SU-DHL-6 (cell line): Measurements from ENCODE around the gene KIF2A.

Experiments used
- H2AFZ ChIP-seq: fragments of 200-600 bp; sonication (generic); 2 replicates; pipeline ENCODE4 v1.6.1; 2014; ENCODE audit warnings: low read depth, mild to moderate bottlenecking, moderate library complexity, mixed read lengths, antibody characterized with exemption, low read length; ENCODE audit not compliant: severe bottlenecking
- H3F3A ChIP-seq: fragments of 200-600 bp; shearing (Covaris generic); 2 replicates; pipeline ENCODE4 v1.6.0; 2016; ENCODE audit warnings: antibody characterized with exemption, mild to moderate bottlenecking; ENCODE audit not compliant: insufficient read depth
- H3K27ac ChIP-seq: fragments of 200-600 bp; sonication (generic); 2 replicates; pipeline ENCODE4 v1.5.1; 2016; ENCODE audit warnings: low read depth, mild to moderate bottlenecking, low read length, moderate library complexity, mixed read lengths
- H3K27me3 ChIP-seq: fragments of 200-600 bp; sonication (generic), shearing (Covaris generic); 2 replicates; pipeline ENCODE4 v1.6.0; 2014; ENCODE audit warnings: mild to moderate bottlenecking, low read length
- H3K36me3 ChIP-seq: fragments of 200-600 bp; sonication (generic); 2 replicates; pipeline ENCODE4 v1.6.1; 2014; ENCODE audit warnings: mild to moderate bottlenecking, low read length, mixed read lengths
- H3K4me2 ChIP-seq: fragments of 300-600, 200-600 bp; shearing (Covaris generic), sonication (generic); 2 replicates; pipeline ENCODE4 v1.6.0; 2014; ENCODE audit warnings: low read length, low read depth, mild to moderate bottlenecking; ENCODE audit not compliant: poor library complexity, severe bottlenecking
- H3K4me3 ChIP-seq: fragments of 200-600 bp; sonication (generic); 2 replicates; pipeline ENCODE4 v1.5.1; 2014; ENCODE audit warnings: antibody characterized with exemption, low read length, mild to moderate bottlenecking, mixed read lengths; ENCODE audit not compliant: insufficient read depth, poor library complexity, severe bottlenecking
- H3K79me2 ChIP-seq: fragments of 200-600 bp; sonication (generic); 2 replicates; pipeline ENCODE4 v1.6.1; 2014; ENCODE audit warnings: mild to moderate bottlenecking, low read length, moderate library complexity; ENCODE audit not compliant: insufficient read depth
- H3K9ac ChIP-seq: fragments of 200-600 bp; sonication (generic); 2 replicates; pipeline ENCODE4 v1.7.0; 2014; ENCODE audit warnings: mild to moderate bottlenecking, low read length
- H3K9me2 ChIP-seq: fragments of 200-600 bp; sonication (generic); replicated peaks from 2 replicates; pipeline ENCODE4 v1.6.1; 2014; ENCODE audit warnings: low read length; ENCODE audit not compliant: insufficient read depth
- H3K9me3 ChIP-seq: fragments of 200-600 bp; sonication (generic); 2 replicates; pipeline ENCODE4 v1.6.1; 2014; ENCODE audit warnings: low read length, mixed read lengths; ENCODE audit not compliant: insufficient read depth
- H4K20me1 ChIP-seq: fragments of 200-600 bp; sonication (generic); 2 replicates; pipeline ENCODE4 v1.6.1; 2014; ENCODE audit warnings: low read depth, mild to moderate bottlenecking, antibody characterized with exemption, low read length, moderate library complexity, mixed read lengths
- EZH2phosphoT487 ChIP-seq: fragments of 200-600 bp; sonication (generic), shearing (Covaris generic); conservative IDR thresholded peaks from 2 replicates; pipeline ENCODE4 v1.6.1; 2018; ENCODE audit warnings: mild to moderate bottlenecking, antibody characterized with exemption, low read length, moderate library complexity, mixed read lengths
- TF ChIP-seq, protein P1 (sequence below): fragments of 200-600 bp; sonication (generic); IDR thresholded peaks from one replicate; pipeline ENCODE4 v1.5.1; 2017; ENCODE audit warnings: antibody characterized with exemption, mild to moderate bottlenecking, low read length, moderate library complexity; ENCODE audit not compliant: insufficient read depth, poor library complexity, severe bottlenecking

Gene KIF2A

DNA sequence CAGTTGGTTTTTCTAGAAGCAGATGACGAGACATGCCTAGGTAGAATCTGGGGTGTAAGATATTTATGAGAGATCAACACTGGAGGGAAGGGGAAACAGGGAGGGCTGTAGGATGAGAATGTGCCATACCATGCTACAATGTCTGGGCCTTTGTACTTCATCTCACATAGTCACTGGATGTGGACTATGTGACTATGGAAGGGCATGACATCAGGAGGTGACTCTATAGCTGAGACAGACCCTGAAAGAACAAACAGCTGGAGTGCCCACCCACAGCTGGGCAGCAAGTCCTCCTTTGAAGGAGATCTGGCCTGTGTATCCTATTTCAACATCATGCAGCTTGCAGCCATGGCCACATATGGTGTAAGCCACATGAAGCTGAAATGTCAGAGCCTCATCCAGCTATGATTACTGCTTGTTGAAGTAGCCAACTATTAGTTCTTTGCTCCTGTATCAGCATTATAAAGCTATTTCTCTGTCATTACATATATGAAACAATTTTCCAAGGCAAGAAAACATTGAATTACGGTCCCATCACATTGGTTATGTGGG lies 46.2 kb upstream of the KIF2A start:
- no peak overlapping the region for H3K4me3 ChIP-seq
- no peak overlapping the region for H3K9ac ChIP-seq
- no peaks in the 10 kb centered on the region for H3K9me2 ChIP-seq
- no peaks in the 10 kb centered on the region for H3K36me3 ChIP-seq
- no peak overlapping the region for H3K27ac ChIP-seq
- TF ChIP-seq, protein P1, sequence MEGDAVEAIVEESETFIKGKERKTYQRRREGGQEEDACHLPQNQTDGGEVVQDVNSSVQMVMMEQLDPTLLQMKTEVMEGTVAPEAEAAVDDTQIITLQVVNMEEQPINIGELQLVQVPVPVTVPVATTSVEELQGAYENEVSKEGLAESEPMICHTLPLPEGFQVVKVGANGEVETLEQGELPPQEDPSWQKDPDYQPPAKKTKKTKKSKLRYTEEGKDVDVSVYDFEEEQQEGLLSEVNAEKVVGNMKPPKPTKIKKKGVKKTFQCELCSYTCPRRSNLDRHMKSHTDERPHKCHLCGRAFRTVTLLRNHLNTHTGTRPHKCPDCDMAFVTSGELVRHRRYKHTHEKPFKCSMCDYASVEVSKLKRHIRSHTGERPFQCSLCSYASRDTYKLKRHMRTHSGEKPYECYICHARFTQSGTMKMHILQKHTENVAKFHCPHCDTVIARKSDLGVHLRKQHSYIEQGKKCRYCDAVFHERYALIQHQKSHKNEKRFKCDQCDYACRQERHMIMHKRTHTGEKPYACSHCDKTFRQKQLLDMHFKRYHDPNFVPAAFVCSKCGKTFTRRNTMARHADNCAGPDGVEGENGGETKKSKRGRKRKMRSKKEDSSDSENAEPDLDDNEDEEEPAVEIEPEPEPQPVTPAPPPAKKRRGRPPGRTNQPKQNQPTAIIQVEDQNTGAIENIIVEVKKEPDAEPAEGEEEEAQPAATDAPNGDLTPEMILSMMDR: no peak
- TF ChIP-seq EZH2phosphoT487: no peak
- H3K79me2 ChIP-seq: no peaks in the 10 kb centered on the region
- no peaks in the 10 kb centered on the region for H3F3A ChIP-seq
- H2AFZ ChIP-seq: no peak overlapping the region
- H3K4me2 ChIP-seq: no peak overlapping the region
- no peaks in the 10 kb centered on the region for H4K20me1 ChIP-seq
- no peaks in the 10 kb centered on the region for H3K9me3 ChIP-seq
- H3K27me3 ChIP-seq: no peaks in the 10 kb centered on the region

DNA sequence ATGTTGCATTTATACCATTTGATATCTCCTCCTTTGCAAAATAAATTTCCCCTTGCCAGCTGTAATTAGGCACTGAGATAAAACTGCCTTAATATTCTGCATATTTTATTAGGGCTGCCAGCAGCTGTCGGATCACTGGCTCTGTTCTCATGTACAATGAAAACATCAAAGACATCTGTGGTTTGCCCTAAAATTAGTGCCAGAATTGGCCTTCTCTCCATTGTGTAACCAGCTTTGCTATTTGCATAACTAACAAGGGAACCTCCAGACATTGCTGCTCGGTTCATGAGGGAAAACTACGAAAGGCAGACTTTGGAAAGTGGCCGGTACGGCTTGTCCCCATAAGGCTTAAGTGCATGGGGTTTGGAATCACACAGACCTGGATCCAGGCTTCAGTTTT lies 45.5 kb upstream of the KIF2A start:
- Histone ChIP-seq H3K9me2 (no peaks in the 10 kb centered on the region), H3F3A (no peaks in the 10 kb centered on the region), H3K4me2 (no peak overlapping the region), H3K79me2 (no peaks in the 10 kb centered on the region), H3K27me3 (no peaks in the 10 kb centered on the region), H3K36me3 (no peaks in the 10 kb centered on the region), H3K27ac (no peak overlapping the region), H2AFZ (no peak overlapping the region), H4K20me1 (no peaks in the 10 kb centered on the region), H3K9ac (no peak overlapping the region), H3K4me3 (no peak overlapping the region), H3K9me3 (no peaks in the 10 kb centered on the region)
- no peak for TF ChIP-seq EZH2phosphoT487
- TF ChIP-seq, protein P1: no peak

DNA sequence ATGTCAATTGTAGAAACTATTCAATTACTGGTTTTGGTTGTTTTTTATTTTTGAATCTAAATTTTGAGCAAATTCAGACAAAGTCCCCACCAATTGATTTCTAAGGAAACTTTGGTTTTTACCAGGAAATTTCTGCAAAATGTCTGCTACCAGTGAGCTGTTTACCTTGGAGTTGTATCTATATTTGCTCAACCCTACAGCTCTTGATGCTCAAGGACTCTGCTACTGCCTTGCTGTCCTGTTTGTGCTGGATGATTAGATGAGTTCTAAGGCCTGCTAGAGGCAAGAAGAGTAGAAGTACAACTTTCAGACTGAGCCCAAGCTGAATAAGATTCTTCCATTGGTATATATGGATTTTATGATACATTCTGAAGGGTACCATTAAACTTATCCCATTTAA lies 42.6 kb upstream of the KIF2A start:
- Histone ChIP-seq H3K79me2 (no peaks in the 10 kb centered on the region), H3K27me3 (no peaks in the 10 kb centered on the region), H3F3A (no peaks in the 10 kb centered on the region), H3K4me3 (no peak overlapping the region), H3K9me3 (no peaks in the 10 kb centered on the region), H3K4me2 (no peak overlapping the region), H3K36me3 (no peaks in the 10 kb centered on the region), H2AFZ (no peak overlapping the region), H3K27ac (no peak overlapping the region), H4K20me1 (no peaks in the 10 kb centered on the region), H3K9me2 (no peaks in the 10 kb centered on the region), H3K9ac (no peak overlapping the region)
- TF ChIP-seq EZH2phosphoT487: no peak
- TF ChIP-seq, protein P1: no peak
